NCI-H1694 treated with DMSO at 0.1 percent for 48 hours (cell line): ENCODE data around the gene TAS2R41.

ENCODE experiments used
- DNase-seq: peaks from one replicate; lab custom pipeline; 2025; lab: John Stamatoyannopoulos, UW

The TAS2R41 gene

GRCh38 chr7:143477501-143478150 lies at the start of gene TAS2R41:
TSS of gene TAS2R41 (plus strand) at chr7:143477873. CDS start at chr7:143477873, 0 bp downstream.
- DNase-seq: no peak

- no peak for DNase-seq
Observed at GRCh38 chr7:143429770-143430698, 47.6 kb upstream of the TAS2R41 start.

DNA sequence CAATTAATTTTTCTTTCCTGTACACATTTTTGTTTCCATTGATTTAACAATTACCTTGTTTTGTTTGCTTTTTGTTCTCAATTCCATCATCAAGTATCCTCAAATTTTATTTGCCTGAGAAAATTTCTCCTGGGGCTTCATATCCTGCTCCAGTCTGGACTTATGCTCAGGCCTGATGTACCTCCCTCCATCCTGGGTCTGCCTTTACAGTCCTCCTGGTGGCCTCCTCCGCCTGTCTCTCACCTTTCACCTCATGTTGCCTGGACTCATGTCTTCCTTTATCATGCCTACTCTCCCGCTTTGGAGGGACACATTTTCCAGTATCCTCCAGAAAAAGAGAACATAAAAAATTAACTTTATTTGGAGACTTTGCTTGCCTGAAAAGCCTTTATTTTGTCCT lies 46.6 kb upstream of the TAS2R41 start:
- DNase-seq: no peak

DNA sequence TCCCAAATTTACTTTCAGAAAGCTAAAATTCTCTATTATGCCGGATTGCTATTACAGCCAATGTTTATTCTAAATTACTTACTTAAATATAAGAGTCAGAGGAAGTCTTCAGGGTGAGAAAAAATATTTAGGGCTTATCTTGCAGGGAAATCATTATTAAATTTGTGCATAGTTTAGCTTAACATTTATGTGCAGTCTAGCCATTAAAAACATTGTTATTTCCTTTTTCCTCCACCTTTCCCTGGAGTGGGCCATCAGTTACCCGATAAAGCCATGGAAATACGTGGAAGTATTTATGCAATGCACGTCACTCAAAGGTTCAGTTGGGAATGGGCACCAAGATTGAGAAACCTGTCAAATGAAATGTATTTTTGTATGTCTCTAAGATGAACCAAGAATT lies 43.9 kb upstream of the TAS2R41 start:
- no peak for DNase-seq

DNA sequence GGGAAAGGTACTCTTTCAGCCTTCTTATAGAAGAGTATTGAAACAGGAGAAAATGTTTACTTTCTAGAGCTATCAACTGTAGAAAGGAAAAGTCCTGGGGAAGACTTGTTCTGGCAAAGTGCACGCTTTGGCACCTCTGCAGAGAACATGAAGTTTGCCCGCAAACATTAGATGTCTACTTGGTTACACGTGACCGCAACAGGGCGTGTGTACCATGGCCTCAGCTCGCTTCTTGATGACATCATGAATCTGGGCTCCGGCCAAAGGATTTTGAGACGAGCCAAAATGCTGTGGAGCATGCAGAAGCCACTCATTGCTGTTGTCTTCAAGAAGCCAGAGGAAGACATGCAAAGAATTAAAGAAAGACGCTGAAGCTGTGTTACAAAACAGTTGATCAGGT lies 43.0 kb upstream of the TAS2R41 start:
- no peak for DNase-seq

- no peak for DNase-seq
Observed at GRCh38 chr7:143435266-143435665, 42.4 kb upstream of the TAS2R41 start.

- no peak for DNase-seq
Observed at GRCh38 chr7:143436325-143436946, 41.2 kb upstream of the TAS2R41 start.

DNA sequence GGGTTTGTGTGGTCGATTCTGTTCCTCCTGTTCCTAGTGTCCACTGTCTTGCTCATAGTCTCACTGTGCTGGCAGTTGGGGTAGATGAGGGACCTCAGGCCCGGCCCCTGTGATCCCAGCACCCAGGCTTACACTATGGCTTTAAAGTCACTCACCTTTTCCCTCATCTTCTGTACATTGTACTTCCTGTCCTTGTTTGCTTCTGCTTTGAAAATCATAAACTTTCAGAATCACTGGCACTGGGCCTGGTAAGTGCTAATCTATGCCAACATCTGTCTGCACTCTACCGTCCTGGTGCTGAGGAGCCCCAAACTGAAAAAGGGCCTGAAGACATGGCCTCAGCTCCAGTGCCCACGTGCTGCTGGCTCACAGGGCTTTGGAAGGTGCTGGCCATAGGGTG lies 40.1 kb upstream of the TAS2R41 start:
- no peak for DNase-seq

DNA sequence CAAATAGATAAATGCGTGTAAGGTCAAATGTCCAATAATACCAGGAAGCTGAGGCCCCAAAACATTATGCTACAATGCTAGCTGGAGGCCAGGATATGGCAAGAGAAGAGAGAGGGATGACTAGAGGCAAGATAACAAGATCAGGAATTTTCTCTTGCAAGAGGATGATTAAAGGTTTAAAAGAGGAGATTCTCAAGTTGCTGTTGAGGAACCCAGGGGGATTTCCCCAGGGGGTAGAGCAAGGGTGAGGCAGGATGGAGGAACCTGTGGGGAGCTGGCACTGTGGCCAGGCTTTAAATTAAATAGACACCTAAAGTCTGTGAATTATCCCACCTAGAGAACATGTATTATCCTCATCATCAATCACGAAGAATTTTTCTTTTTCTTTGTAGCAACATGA lies 37.8 kb upstream of the TAS2R41 start:
- no peak for DNase-seq

- no peak for DNase-seq
Observed at GRCh38 chr7:143443153-143443552, 34.5 kb upstream of the TAS2R41 start, which contains the start of gene TAS2R60. TSS of gene TAS2R60 (plus strand) at chr7:143443453. CDS start at chr7:143443453, 0 bp downstream.

- DNase-seq: no peak
Observed at GRCh38 chr7:143444063-143444782, 33.5 kb upstream of the TAS2R41 start.

- DNase-seq: no peak
Observed at GRCh38 chr7:143444785-143445184, 32.9 kb upstream of the TAS2R41 start.

DNA sequence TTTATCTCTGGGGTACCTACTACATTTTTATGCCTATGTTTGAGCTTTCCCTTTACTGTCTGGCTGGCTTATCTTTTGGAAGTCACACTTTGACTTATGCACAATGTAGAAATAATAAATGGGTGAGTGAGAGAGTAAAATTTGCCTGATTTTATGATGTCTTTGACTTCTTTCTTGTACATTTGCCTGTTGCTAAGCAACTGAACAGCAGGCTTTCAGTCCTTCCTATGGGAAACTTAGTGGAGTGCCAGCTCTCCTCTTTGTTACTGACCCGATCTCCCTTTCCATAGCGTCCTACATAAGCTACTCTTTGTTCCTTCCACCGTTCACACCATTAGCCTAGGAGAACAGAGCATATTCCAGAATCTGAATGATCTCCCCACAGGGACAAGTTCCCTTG lies 30.2 kb upstream of the TAS2R41 start:
- DNase-seq: no peak

- no peak for DNase-seq
Observed at GRCh38 chr7:143448429-143448828, 29.2 kb upstream of the TAS2R41 start.

DNA sequence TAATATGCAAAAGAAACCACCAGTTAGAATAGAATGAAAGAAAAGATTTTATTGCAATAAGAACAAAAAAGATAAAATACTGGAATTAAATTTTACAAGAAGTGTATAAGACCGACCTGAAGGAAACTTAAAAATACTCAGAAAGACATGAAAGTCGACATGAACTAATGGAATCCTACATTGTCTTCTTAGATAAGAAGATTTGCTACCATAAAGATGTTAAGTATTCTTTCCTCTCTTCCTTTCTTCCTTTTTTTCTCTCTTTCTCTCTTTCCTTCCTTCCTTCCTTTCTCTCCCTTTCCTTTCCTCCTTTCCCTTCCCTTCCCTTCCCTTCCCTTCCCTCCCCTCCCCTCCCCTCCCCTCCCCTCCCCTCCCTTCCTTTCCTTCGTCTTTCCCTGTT lies 27.9 kb upstream of the TAS2R41 start:
- DNase-seq: no peak

GRCh38 chr7:143451122-143451521 lies 26.6 kb upstream of the TAS2R41 start:
- no peak for DNase-seq

DNA sequence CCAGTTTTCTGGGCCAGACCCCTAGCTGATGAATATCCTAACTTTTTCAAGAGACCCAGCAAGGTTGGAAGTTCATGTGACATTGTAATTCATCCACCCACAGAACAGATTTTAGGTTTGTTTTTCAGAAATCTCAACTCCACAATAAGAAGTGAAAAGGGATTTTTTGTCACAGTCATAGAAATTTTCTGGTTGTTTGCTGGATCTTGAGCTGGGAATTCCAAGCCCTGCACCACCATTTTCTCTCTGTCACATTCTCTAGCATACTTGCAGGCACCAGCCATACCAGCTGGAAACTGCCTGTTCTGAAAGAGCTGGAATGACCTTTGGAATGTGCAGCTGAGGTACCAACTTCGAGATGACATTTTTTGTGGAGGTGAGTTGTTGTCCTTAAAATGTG lies 25.9 kb upstream of the TAS2R41 start:
- no peak for DNase-seq

- no peak for DNase-seq
Observed at GRCh38 chr7:143452495-143452894, 25.2 kb upstream of the TAS2R41 start.

- no peak for DNase-seq
Observed at GRCh38 chr7:143454091-143454680, 23.5 kb upstream of the TAS2R41 start.

DNA sequence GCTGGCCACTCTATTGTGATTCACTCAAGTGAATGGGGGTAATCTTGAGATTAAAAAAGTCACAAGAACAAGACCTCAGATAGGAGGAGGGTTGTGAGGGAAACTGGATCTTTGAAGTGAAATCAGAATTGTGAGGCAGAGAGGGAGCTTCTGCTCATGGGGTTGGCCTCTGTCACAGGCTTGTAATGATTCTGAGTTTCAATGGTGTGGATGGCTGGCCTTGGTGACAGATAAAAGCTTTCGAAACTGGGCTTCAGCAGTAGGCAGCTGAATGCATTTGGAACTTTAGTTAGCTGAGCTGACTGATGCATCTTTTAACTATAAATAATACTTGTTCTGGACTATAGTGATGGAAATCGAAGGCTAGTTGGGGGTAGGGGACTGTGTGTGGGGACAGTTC lies 22.2 kb upstream of the TAS2R41 start:
- DNase-seq: no peak

GRCh38 chr7:143455942-143456341 lies 21.7 kb upstream of the TAS2R41 start:
- DNase-seq: no peak
